T-helper 22 cell (primary cell): ENCODE results near the gene CUX1.
A peak's percentile ranks its signal among the peaks of the same experiment; 100 is the strongest.
"Not testable (repeated sequence)": the region's sequence is repeated elsewhere in the genome, so short reads cannot be mapped to it uniquely, and the experiment has no call there.

ENCODE experiments used
- DNase-seq: peaks from one replicate; pipeline ENCODE4 v3.0.0-alpha.2; 2020; ENCODE audit warnings: low read depth

Gene CUX1

GRCh38 chr7:101854084-101854865 is 36.8 kb downstream of the CUX1 start:
- no peak for DNase-seq

- DNase-seq, result peak; percentile 74
These were observed 39.3 kb downstream of the CUX1 start for GRCh38 chr7:101856473-101857357.

- DNase-seq, result no peak
These were observed 40.0 kb downstream of the CUX1 start for GRCh38 chr7:101857358-101857811.

GRCh38 chr7:101858437-101859385 is 41.3 kb downstream of the CUX1 start:
- no peak for DNase-seq

- DNase-seq, result no peak
These were observed 42.1 kb downstream of the CUX1 start for GRCh38 chr7:101859411-101860106.

GRCh38 chr7:101860316-101861217 is 43.1 kb downstream of the CUX1 start:
- DNase-seq, result no peak

GRCh38 chr7:101861218-101861775 is 43.9 kb downstream of the CUX1 start:
- no peak for DNase-seq

GRCh38 chr7:101862280-101863220 is 45.1 kb downstream of the CUX1 start:
- no peak for DNase-seq

- DNase-seq, result no peak
These were observed 46.2 kb downstream of the CUX1 start for GRCh38 chr7:101863598-101863997.

- no peak for DNase-seq
These were observed 46.6 kb downstream of the CUX1 start for GRCh38 chr7:101864039-101864438.

- DNase-seq, result no peak
These were observed 47.6 kb downstream of the CUX1 start for GRCh38 chr7:101865031-101865430.

GRCh38 chr7:101865455-101865854 is 48.0 kb downstream of the CUX1 start:
- DNase-seq, result no peak

- DNase-seq, result no peak
These were observed 48.9 kb downstream of the CUX1 start for GRCh38 chr7:101866328-101866727.

GRCh38 chr7:101867265-101867664 is 49.8 kb downstream of the CUX1 start:
- DNase-seq, result no peak

GRCh38 chr7:101867681-101868080 is 50.3 kb downstream of the CUX1 start:
- not testable (repeated sequence) for DNase-seq

GRCh38 chr7:101868191-101868950 is 50.9 kb downstream of the CUX1 start:
- DNase-seq, result no peak

- no peak for DNase-seq
These were observed 51.8 kb downstream of the CUX1 start for GRCh38 chr7:101869026-101869900.
